HG03097 (cell line): ENCODE data around the gene CT55.
A peak's percentile ranks its signal among the peaks of the same experiment; 100 is the strongest.
"Not testable (repeated sequence)": the region's sequence is repeated elsewhere in the genome, so short reads cannot be mapped to it uniquely, and the experiment has no call there.

Source experiments
- ATAC-seq: cut with Tn5 transposase; IDR thresholded peaks from one replicate; pipeline ENCODE4 v1.9.1; 2021; ENCODE audit not compliant: unreplicated experiment, low FRiP score

Gene CT55, protein sequence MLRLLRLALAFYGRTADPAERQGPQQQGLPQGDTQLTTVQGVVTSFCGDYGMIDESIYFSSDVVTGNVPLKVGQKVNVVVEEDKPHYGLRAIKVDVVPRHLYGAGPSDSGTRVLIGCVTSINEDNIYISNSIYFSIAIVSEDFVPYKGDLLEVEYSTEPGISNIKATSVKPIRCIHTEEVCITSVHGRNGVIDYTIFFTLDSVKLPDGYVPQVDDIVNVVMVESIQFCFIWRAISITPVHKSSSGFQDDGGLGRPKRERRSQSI

DNA sequence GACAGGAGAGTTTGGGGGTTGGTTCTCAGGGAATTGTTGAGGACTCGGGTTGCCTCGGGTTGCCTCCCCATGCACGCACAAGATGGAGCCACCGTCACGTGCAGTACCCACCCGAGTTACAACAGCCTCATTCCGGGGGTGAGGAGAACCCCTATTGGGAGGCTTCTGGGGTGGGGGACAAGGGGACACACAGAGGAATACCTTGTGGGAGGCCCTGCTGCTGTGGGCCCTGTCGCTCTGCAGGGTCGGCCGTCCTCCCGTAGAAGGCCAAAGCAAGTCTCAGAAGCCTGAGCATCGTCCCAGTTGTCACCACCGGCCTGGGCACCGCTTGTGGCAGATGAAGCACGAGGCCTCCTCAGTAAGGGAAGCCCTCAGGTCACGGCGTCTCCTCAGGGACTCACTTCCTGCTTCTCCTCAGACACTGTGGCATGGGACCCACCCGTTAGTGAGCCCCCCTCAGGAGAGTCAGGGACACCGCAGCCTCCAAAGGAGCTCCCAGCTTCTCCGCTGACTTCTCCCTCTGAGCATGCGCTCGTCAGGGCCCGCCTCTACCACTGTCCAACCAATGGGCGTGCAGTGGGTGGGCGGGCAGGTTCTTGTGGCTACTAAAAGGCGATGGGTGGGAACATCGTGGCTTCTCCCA lies at the start of gene CT55:
TSS of gene CT55 (minus strand) at position 522 of the 643 bp plus-strand sequence. CDS start at position 295, 227 bp downstream.
- no peak for ATAC-seq

DNA sequence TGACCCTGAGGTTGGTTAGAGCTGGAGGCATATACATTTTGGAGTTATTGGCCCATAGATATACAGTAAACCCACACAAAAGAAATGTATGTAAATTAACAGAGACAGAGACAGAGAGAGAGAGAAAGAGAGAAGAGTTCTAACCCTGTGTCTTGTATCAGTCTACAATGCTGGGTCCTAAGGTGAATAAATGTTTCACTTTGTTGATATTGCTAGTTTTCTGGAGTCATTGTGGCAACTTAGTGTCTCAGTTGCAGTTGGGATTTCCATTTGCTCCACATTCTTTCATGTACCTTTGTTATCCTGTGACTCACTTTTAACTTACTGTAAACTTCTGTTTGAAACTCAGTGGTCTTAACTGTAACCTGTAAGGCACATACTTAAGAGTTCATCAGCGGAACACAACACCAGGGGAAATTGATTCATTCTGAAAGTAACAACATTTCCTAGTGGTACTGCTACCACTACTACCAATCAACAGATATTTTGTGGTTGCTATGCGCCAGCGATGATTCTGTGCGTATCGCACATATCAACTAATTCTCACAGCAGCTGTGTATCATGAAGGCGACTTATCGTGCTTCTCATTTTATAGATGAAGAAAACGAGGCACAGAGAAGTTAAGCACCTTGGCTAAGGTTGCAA lies 42.1 kb upstream of the CT55 start:
- no peak for ATAC-seq

DNA sequence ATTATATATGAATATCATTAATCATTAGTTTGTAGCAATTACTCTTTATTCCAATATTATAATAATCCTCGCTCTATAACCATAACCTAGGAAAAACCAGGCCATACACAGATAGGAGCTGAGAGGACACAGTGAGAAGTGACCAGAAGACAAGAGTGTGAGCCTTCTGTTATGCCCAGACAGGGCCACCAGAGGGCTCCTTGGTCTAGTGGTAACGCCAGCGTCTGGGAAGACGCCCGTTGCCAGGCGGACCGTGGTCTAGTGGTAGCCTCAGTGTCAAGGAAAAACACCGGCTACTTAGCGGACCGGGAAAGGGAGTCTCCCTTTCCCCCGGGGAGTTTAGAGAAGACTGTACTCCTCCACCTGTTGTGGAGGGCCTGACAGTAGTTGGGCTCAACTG lies 35.2 kb upstream of the CT55 start:
- ATAC-seq = not testable (repeated sequence)

DNA sequence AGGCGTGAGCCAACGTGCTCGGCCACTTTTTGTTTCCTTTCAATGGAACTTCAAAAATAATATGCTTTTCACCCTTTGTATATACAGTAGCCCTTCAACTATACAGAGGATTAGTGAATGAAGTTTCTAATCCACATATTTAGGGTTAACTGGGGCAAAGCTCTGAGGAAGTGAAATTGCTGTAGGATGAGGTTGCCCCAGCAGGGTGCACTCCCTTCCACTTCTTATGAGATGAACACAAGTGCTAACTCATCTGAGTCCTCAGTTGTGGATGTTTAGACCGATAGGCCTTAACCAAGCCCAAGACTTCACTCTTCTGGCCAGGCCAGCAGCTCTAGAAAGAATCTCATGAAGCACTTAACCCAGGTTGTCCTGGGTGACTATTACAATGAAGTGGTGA lies 29.1 kb upstream of the CT55 start:
- no peak for ATAC-seq

DNA sequence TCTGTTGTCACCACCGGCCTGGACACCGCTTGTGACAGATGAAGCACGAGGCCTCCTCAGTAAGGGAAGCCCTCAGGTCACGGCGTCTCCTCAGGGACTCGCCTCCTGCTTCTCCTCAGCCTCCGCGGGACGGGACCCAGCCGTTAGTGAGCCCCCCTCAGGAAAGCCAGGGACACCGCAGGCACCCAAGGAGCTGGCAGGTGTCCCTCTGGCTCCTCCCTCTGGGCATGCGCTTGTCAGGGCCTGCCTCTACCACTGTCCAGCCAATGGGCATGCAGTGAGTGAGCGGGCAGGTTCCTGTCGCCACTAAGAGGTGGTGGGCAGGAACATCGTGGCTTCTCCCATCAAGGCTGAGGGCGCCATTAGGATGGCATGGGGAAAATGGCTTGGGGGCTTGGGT lies 23.5 kb upstream of the CT55 start:
- no peak for ATAC-seq

DNA sequence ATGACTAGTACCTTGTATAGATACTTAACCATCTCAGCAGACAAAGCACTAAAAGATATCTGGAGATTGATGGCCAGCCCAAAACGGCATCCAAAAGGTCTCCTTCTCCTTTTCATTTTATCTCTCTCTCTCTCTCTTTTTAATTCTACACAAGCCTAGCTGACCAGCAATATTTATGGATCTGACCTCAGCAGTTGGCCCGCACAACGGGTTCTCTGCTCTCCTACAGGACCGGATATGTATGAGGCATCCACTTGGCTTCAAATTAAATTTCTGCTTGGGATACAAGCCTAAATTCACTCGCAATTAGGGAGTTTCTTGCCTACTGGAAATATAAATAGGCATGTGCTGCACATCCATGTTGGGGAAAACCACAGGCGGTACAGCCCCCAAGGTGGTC lies 22.5 kb upstream of the CT55 start:
- no peak for ATAC-seq

DNA sequence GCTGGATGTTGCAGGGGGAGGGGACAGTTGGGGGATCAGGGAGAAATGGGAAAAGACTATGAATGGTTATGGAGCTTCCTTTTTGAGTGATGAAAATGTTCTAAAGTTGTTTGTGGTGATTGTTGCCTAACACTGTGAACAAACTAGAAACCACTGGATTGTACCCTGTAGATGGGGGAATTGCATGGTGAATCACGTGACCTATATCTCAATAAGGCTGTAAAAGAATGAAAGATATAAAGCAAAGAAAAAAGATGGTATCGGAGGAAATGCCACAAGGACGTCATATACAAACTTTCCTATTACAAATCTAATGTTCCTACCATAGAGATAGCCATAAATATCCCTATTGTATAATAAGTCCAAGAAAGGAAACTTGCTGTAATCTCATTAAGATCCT lies 20.6 kb upstream of the CT55 start:
- no peak for ATAC-seq

DNA sequence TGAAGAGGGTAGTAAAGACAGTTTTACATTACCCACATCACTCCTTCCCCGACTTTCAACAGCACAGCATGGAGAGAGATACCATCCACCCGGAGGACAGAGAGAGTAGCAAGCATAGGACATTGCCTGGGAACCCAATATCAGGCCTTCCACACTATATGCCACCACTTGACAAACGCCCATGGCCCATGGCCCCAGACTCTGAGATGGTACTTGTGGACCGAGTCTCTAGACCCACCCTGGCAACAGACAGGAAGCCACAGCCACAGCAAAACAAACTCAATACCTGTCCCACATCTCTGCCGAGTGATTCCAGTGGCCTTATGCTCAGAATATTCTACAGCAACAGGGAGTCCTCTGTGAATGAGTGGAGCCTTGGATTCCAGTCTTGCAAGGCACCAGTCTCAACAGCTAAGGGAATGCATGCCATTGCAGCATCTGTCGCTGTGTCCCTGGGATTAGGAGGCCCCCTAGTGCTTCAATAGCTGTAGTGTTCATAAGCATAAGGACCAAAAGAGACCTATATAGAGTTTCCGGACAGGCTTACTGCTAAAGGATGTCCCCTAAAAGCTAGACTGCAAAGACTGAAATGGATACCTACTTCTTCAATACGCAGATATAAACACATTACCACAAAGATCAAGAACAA lies 14.7 kb upstream of the CT55 start:
- peak; percentile 88 for ATAC-seq

DNA sequence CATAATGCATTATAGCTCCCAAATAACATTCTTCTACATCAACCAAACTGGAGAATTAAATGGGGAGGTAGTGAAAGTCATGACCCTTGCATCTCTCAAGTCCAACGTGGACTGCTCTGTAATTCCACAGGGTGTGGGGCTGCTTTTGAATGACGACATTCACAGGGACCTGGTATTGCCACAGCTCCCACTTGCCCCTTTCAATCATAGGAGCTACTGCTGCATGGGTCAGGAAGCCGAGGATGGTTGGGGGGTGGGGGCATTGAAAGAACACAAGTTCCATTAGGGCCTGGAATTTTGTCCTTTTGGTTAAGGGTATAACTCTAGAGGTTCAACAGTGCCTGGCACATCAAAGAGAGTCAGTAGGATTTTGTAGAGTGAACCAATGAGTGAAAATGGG lies 7.4 kb upstream of the CT55 start:
- ATAC-seq = no peak

DNA sequence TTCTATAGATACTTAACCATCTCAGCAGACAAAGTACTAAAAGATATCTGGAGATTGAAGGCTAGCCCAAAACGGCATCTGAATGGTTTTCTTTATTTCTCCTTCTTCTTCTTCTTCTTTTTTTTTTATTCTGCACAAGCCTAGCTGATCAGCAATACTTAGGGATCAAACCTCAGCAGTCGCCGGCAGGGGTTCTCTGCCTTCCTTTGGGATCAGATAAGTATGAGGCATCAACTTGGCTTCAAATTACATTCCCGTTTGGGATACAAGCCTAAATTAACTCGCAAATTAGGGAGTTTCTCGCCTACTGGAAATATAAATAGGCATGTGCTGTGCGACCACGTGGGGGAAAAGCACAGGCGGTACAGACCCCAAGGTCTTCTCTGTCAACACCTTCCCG lies 730 bp downstream of the CT55 start:
- no peak for ATAC-seq

DNA sequence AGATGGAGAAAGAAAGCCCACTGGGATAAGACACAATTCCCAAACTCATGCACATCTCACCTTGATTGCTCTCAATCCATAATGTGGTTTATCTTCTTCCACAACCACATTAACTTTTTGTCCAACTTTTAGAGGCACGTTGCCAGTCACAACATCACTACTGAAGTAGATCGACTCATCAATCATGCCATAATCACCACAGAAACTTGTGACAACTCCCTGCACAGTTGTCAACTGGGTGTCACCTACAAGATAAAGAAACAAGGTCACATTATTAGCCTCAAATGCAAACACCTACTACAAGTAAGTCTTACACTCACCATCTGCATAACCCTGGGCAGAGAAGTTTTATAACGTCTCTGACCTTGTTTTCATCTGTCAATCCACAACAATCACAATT lies 1.7 kb downstream of the CT55 start:
- ATAC-seq = not testable (repeated sequence)

DNA sequence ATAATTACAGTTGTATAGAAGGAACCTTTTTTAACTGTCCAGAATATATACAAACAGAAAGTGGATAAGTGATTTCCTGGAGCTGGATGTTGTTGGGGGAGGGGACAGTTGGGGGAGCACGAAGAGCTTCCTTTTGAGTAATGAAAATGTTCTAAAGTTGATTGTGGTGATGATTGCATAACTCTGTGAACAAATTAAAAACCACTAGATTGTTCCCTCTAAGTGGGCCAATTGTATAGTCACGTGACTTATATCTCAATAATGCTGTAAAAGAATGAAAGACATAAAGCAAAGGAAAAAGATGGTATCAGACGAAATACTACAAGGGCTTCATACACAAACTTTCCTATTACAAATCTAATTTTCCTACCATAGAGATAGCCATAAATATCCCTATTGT lies 2.7 kb downstream of the CT55 start:
- ATAC-seq = no peak

DNA sequence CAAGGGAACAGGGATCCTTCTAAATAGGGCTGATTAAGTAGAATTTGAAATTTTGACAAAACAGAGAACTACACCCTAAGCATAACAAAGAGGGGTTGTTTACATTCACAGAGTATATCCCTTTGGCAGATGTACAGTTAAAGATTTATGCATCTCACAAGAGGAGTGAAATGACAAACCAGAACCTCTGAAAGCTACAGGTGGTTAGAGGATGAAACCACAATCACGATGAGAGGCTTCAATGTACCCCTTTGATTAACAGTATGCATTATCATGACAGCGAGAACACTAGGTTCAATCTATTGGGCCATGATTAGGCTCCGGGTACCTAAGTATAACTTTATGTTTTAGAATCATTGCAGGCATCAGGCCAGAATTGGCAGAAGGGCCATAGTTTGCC lies 16.5 kb downstream of the CT55 start:
- ATAC-seq = not testable (repeated sequence)

DNA sequence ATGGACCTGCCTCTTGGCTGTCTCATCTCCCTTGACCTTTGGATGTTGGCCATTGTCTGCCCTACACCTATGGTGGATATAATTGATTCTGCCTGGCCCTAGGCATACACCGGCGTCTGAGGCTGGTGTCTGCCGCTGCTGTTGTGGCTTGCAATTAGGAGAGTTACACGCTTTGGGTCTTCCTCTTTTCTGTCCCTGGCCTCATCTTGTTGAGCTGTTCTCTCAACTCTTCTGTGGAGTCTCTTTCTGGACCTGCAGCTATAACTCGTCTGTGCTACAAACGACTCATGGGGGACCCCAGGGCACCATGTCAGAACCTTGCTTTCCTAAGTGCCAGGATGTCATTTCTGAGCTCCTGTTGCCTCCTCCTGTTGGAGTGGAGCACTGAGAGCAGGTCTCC lies 45.1 kb downstream of the CT55 start:
- ATAC-seq = not testable (repeated sequence)

DNA sequence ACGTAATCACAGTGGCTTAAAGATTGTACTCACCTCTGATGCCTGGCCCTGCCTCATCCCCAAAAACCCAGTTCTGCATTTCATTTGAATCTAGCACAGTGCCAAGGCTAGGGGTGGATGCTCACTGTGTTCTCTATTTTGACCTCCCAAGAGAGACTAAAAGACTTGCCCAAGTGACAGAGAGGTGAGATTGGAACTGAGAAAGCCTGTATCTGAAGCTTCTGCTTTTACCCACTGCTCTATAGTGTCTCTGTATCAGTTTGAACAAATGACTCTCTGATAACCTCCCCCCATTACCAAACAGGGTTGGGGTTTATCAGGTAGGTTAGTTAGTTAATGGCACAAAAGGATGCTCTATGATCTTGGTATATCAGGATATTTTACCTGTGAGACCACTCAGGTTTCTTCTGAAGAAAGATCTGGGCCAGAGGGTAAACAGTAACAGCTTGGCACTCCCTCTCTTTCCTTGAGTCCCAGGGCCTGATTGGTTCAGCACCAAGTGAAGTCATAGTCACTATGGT lies 51.1 kb downstream of the CT55 start, which contains the start of gene ETDB:
TSS of gene ETDB (minus strand) at position 471 of the 521 bp plus-strand sequence. CDS start 1,265 bp downstream, outside the sequence.
- not testable (repeated sequence) for ATAC-seq

DNA sequence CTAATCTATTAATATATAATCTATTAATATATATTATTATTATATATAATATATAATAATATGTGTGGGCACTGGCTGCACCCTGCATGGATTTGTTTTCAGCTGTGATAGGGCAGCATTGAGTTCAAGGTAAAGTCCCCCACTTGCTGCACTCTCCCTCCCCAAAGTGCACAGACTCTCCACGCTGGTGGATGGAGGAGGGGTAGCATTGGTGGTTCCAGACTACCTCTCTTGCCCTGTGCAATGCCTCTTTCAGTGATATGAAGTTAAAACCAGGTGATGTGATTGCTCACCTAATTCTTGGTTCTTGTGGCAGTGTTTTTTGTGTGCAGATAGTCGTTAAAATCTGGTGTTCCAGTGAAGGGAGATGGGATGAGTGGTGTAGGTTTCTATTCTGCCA lies 55.1 kb downstream of the CT55 start:
- ATAC-seq = not testable (repeated sequence)

DNA sequence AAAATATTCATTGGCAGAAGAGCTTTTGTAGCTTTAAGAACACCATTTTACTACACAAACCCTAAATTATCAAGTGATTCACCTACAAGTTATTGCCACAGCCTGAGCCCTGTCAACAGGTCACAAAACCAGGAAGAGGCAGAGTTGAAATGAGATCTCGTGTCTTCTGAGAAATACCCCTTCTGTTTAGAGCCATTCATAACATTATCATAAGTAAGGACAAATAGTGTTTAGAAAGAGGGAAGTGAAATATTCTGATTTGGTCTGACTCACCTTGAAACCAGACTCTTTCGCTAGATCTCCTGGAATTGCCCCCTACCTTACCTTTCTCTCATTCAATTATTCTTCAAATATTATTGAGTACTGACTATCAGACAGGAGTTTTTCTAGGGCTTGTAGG lies 56.8 kb downstream of the CT55 start:
- peak; percentile 94 for ATAC-seq

DNA sequence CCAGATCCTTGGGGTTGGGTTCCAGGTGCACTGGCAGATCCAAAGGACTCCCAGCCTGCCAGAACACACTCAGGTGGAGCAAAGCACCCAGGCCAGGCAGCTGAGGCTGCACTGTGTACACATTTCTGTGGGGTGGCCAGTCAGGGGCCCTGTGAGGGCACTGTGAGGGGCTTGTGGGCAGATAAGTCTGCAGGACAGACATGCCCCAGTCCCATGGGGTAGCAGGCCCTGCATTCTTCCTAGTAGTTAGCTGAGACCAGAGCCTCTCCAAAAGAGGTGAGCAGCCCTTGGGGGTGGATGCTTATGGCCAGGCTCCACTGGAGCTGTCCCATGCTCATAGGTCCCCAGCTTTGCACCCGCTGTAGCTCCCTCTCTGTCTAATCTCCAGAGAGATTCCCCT lies 58.5 kb downstream of the CT55 start:
- no peak for ATAC-seq

DNA sequence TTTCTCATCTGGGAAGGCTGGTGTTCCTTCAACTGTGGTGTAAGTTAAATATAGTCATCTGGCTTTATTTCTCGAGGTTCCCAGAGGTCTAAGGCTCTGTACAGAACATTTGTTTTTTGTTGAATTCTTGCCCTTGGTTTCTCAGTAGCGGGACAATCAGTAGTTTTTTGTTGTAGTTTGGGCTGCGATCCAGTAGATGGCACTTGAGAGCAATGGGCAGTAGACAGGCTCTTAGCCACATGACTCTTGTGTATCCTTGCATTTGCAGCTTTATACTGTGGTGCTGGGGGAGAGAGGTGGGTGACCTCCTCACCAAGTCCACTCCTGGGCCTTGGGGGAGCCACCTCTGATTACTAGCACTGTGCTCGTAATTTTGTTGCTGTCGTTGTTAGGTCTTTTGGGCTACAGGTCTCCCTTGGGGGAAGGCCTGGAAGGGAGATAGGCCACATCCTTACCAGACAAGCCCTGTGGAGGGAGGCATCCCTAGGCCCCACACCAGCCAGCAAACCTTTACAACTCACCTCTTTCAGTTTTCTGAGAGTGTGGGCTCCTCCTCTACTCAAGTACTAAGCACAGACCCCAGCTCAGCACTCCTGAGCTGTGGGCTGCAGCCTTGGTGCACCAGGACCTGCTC lies 59.0 kb downstream of the CT55 start:
- ATAC-seq = no peak

DNA sequence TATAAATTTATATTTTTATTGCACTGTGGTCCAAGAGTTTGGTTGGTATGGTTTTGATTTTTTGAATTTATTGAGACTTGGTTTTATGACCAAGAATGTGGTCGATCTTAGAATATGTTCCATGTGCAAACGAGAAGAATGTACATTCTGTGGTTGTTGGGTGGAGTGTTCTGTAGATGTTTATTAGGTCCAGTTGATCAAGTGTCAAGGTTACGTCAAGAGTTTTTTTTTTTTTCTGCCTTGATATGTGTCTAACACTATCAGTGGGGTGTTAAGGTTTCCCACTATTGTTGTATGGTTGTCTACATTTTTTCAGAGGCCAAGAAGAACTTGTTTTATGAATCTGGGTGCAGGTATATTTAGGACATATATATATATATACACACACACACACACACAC lies 61.6 kb downstream of the CT55 start:
- no peak for ATAC-seq
